Measurements from ENCODE around the gene BMP2. TPM values are rescaled to one million over a fixed set of nuclear protein-coding genes. Genes with fewer than 3 reads are reported as not detected.

BMP2 gene
- total RNA-seq, 1 donor from 2014 or later = 9.2 TPM

DNA sequence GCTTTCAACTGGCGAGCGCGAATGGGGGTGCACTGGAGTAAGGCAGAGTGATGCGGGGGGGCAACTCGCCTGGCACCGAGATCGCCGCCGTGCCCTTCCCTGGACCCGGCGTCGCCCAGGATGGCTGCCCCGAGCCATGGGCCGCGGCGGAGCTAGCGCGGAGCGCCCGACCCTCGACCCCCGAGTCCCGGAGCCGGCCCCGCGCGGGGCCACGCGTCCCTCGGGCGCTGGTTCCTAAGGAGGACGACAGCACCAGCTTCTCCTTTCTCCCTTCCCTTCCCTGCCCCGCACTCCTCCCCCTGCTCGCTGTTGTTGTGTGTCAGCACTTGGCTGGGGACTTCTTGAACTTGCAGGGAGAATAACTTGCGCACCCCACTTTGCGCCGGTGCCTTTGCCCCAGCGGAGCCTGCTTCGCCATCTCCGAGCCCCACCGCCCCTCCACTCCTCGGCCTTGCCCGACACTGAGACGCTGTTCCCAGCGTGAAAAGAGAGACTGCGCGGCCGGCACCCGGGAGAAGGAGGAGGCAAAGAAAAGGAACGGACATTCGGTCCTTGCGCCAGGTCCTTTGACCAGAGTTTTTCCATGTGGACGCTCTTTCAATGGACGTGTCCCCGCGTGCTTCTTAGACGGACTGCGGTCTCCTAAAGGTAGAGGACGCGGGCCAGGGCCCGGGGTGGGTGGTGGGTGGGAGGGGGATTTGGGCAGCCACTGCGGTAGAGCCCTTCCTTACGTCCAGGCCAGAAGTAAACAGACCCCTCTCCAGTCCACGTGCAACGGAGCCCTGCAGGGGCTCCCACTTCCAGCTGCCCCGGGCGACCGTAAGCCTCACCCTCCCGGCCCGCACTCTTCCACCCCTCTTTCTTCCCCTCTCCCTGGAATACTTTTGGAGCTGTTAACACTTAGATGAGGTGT is 998 bp downstream of the BMP2 start:
- Mint-ChIP-seq H3K4me1 (ENCODE audit: low read depth, unreplicated experiment) (peaks cover 2% of the 10 kb centered on the region), H3K36me3 (ENCODE audit: low read depth, unreplicated experiment) (no peaks in the 10 kb centered on the region), H3K4me3 (ENCODE audit: unreplicated experiment) (peak overlapping the region; percentile 87), H3K27ac (ENCODE audit: unreplicated experiment) (no peak overlapping the region), H3K9me3 (ENCODE audit: unreplicated experiment) (no peaks in the 10 kb centered on the region), H3K27me3 (ENCODE audit: low read depth, unreplicated experiment) (peaks cover 6% of the 10 kb centered on the region)
- no peak for TF ChIP-seq EZH2 (IDR thresholded peaks at IDR 0.05; ENCODE audit: insufficient read depth, low read length)
- TF ChIP-seq, protein P1, sequence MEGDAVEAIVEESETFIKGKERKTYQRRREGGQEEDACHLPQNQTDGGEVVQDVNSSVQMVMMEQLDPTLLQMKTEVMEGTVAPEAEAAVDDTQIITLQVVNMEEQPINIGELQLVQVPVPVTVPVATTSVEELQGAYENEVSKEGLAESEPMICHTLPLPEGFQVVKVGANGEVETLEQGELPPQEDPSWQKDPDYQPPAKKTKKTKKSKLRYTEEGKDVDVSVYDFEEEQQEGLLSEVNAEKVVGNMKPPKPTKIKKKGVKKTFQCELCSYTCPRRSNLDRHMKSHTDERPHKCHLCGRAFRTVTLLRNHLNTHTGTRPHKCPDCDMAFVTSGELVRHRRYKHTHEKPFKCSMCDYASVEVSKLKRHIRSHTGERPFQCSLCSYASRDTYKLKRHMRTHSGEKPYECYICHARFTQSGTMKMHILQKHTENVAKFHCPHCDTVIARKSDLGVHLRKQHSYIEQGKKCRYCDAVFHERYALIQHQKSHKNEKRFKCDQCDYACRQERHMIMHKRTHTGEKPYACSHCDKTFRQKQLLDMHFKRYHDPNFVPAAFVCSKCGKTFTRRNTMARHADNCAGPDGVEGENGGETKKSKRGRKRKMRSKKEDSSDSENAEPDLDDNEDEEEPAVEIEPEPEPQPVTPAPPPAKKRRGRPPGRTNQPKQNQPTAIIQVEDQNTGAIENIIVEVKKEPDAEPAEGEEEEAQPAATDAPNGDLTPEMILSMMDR (IDR thresholded peaks at IDR 0.05; ENCODE audit: insufficient read depth, low read depth, low read length) = no peak
- peaks cover 18% of the 10 kb centered on the region for H4K20me1 ChIP-seq (ENCODE audit: insufficient read depth, low read length)
- DNase-seq (ENCODE audit: low read depth) (peak; percentile 38), FAIRE-seq (no peak)
- H3K4me1 ChIP-seq (ENCODE audit: insufficient read depth, low read length) = peaks cover 13% of the 10 kb centered on the region
- H3K9me3 ChIP-seq (ENCODE audit: insufficient read depth, low read depth, low read length) = no peaks in the 10 kb centered on the region
- H3K9ac ChIP-seq (ENCODE audit: low read length) = peak overlapping the region; percentile 74
- no peak overlapping the region for H3K27ac ChIP-seq (ENCODE audit: low read depth, low read length)
- H3K4me3 ChIP-seq (ENCODE audit: insufficient read depth, low read depth, low read length) = peak overlapping the region; percentile 69
- H3K36me3 ChIP-seq (ENCODE audit: insufficient read depth, low read length) = no peaks in the 10 kb centered on the region
- H3K27me3 ChIP-seq (ENCODE audit: insufficient read depth, low read length) = no peaks in the 10 kb centered on the region
- H2AFZ ChIP-seq (ENCODE audit: low read depth, low read length) = peak overlapping the region; percentile 95
- peak overlapping the region; percentile 87 for H3K4me2 ChIP-seq (ENCODE audit: low read length)
- H3K79me2 ChIP-seq (ENCODE audit: insufficient read depth, low read length) = no peaks in the 10 kb centered on the region

DNA sequence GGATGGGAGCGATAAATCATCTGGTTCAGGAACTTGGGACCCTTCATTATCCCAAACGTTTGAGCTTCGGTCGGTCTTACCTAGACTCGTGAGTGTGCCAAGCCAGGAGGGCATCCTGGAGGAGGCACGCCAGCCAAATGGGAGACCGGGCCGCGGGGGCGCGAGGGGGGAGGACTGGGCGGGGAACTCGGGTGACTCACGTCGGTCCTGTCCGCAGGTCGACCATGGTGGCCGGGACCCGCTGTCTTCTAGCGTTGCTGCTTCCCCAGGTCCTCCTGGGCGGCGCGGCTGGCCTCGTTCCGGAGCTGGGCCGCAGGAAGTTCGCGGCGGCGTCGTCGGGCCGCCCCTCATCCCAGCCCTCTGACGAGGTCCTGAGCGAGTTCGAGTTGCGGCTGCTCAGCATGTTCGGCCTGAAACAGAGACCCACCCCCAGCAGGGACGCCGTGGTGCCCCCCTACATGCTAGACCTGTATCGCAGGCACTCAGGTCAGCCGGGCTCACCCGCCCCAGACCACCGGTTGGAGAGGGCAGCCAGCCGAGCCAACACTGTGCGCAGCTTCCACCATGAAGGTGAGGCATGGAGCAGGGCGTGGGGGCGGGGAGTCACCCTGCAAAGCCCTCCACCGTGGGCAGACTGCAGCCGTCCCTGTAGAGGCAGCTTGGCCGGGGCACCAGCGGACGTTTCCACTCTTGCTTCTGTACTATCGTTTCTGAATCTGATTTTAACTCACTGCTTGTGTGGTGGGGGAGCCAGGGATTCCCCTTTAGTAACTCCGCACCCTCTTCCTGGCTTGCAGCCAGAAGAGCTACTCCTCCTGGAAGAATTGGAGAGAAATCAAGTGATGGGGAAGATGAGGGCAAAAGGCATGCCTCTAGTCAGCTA is 2.7 kb downstream of the BMP2 start:
- H3K27ac ChIP-seq (ENCODE audit: low read depth, low read length) = no peak overlapping the region
- TF ChIP-seq, protein P1 (IDR thresholded peaks at IDR 0.05; ENCODE audit: insufficient read depth, low read depth, low read length) = no peak
- TF ChIP-seq EZH2 (IDR thresholded peaks at IDR 0.05; ENCODE audit: insufficient read depth, low read length) = peak; percentile 55
- peak; percentile 23 for DNase-seq (ENCODE audit: low read depth)
- H3K9me3 Mint-ChIP-seq (ENCODE audit: unreplicated experiment) = no peaks in the 10 kb centered on the region
- peaks cover 13% of the 10 kb centered on the region for H3K4me1 ChIP-seq (ENCODE audit: insufficient read depth, low read length)
- H3K27me3 ChIP-seq (ENCODE audit: insufficient read depth, low read length) = no peaks in the 10 kb centered on the region
- peak overlapping the region; percentile 82 for H2AFZ ChIP-seq (ENCODE audit: low read depth, low read length)
- peak overlapping the region; percentile 55 for H3K9ac ChIP-seq (ENCODE audit: low read length)
- H3K36me3 Mint-ChIP-seq (ENCODE audit: low read depth, unreplicated experiment) = no peaks in the 10 kb centered on the region
- no peaks in the 10 kb centered on the region for H3K9me3 ChIP-seq (ENCODE audit: insufficient read depth, low read depth, low read length)
- peak overlapping the region; percentile 90 for H3K4me3 Mint-ChIP-seq (ENCODE audit: unreplicated experiment)
- peaks cover 2% of the 10 kb centered on the region for H3K4me1 Mint-ChIP-seq (ENCODE audit: low read depth, unreplicated experiment)
- H3K4me3 ChIP-seq (ENCODE audit: insufficient read depth, low read depth, low read length) = peak overlapping the region; percentile 69
- peaks cover 18% of the 10 kb centered on the region for H4K20me1 ChIP-seq (ENCODE audit: insufficient read depth, low read length)
- no peaks in the 10 kb centered on the region for H3K36me3 ChIP-seq (ENCODE audit: insufficient read depth, low read length)
- H3K79me2 ChIP-seq (ENCODE audit: insufficient read depth, low read length) = no peaks in the 10 kb centered on the region
- peak overlapping the region; percentile 87 for H3K4me2 ChIP-seq (ENCODE audit: low read length)
- H3K27me3 Mint-ChIP-seq (ENCODE audit: low read depth, unreplicated experiment) = peaks cover 3% of the 10 kb centered on the region
- H3K27ac Mint-ChIP-seq (ENCODE audit: unreplicated experiment) = peak overlapping the region; percentile 37
- no peak for FAIRE-seq
